IPS-20b (cell line): ENCODE data around the gene TMEM38A.
"Not testable (repeated sequence)": the region's sequence is repeated elsewhere in the genome, so short reads cannot be mapped to it uniquely, and the experiment has no call there.

ENCODE experiments used
- H3K27ac ChIP-seq: one replicate; pipeline ENCODE4 v1.5.1; 2013; ENCODE audit warnings: low read length
- H3K27me3 ChIP-seq: 2 replicates; pipeline ENCODE4 v1.6.1; 2013; ENCODE audit warnings: mild to moderate bottlenecking, low read length, inconsistent platforms; ENCODE audit not compliant: insufficient read depth
- H3K36me3 ChIP-seq: 2 replicates; pipeline ENCODE4 v1.6.1; 2013; ENCODE audit warnings: low read depth, mild to moderate bottlenecking, inconsistent platforms, low read length, moderate library complexity; ENCODE audit not compliant: insufficient read depth
- H3K4me1 ChIP-seq: 2 replicates; pipeline ENCODE4 v1.6.1; 2013; ENCODE audit warnings: mild to moderate bottlenecking, control low read depth, inconsistent platforms, low read length, moderate library complexity; ENCODE audit not compliant: insufficient read depth
- H3K4me3 ChIP-seq: 2 replicates; pipeline ENCODE4 v1.5.1; 2013; ENCODE audit warnings: mild to moderate bottlenecking, low read length, inconsistent platforms
- H3K9ac ChIP-seq: 2 replicates; pipeline ENCODE4 v1.6.1; 2013; ENCODE audit warnings: low read depth, mild to moderate bottlenecking, inconsistent platforms, low read length, moderate library complexity
- H3K9me3 ChIP-seq: 2 replicates; pipeline ENCODE4 v1.6.1; 2013; ENCODE audit warnings: mild to moderate bottlenecking, low read depth, low read length, inconsistent platforms; ENCODE audit not compliant: insufficient read depth

TMEM38A gene

GRCh38 chr19:16679811-16680210 lies 18.9 kb downstream of the TMEM38A start:
- no peaks in the 10 kb centered on the region for H3K9me3 ChIP-seq
- no peak overlapping the region for H3K4me3 ChIP-seq
- no peaks in the 10 kb centered on the region for H3K27me3 ChIP-seq
- no peak overlapping the region for H3K9ac ChIP-seq
- H3K27ac ChIP-seq, result no peak overlapping the region
- no peaks in the 10 kb centered on the region for H3K4me1 ChIP-seq
- peaks cover 24% of the 10 kb centered on the region for H3K36me3 ChIP-seq

- no peaks in the 10 kb centered on the region for H3K4me1 ChIP-seq
- no peaks in the 10 kb centered on the region for H3K9me3 ChIP-seq
- no peak overlapping the region for H3K27ac ChIP-seq
- H3K27me3 ChIP-seq, result no peaks in the 10 kb centered on the region
- H3K9ac ChIP-seq, result no peak overlapping the region
- peaks cover 24% of the 10 kb centered on the region for H3K36me3 ChIP-seq
- H3K4me3 ChIP-seq, result no peak overlapping the region
Measured at GRCh38 chr19:16682539-16682938, 21.6 kb downstream of the TMEM38A start.

GRCh38 chr19:16684216-16684615 lies 23.3 kb downstream of the TMEM38A start:
- Histone ChIP-seq H3K4me3 (no peak overlapping the region), H3K9ac (no peak overlapping the region), H3K4me1 (no peaks in the 10 kb centered on the region), H3K9me3 (no peaks in the 10 kb centered on the region), H3K27ac (no peak overlapping the region), H3K36me3 (peaks cover 24% of the 10 kb centered on the region), H3K27me3 (no peaks in the 10 kb centered on the region)

- Histone ChIP-seq H3K4me1 (no peaks in the 10 kb centered on the region), H3K27ac (no peak overlapping the region), H3K36me3 (no peaks in the 10 kb centered on the region), H3K27me3 (no peaks in the 10 kb centered on the region), H3K4me3 (no peak overlapping the region), H3K9me3 (no peaks in the 10 kb centered on the region), H3K9ac (no peak overlapping the region)
Measured at GRCh38 chr19:16688084-16688483, 27.1 kb downstream of the TMEM38A start.

GRCh38 chr19:16698914-16699313 lies 38.0 kb downstream of the TMEM38A start:
- no peaks in the 10 kb centered on the region for H3K36me3 ChIP-seq
- H3K4me3 ChIP-seq, result no peak overlapping the region
- H3K4me1 ChIP-seq, result no peaks in the 10 kb centered on the region
- H3K27me3 ChIP-seq, result no peaks in the 10 kb centered on the region
- H3K27ac ChIP-seq, result no peak overlapping the region
- no peak overlapping the region for H3K9ac ChIP-seq
- H3K9me3 ChIP-seq, result no peaks in the 10 kb centered on the region

GRCh38 chr19:16702123-16702522 lies 41.2 kb downstream of the TMEM38A start:
- Histone ChIP-seq H3K9me3 (no peaks in the 10 kb centered on the region), H3K27me3 (no peaks in the 10 kb centered on the region), H3K9ac (no peak overlapping the region), H3K27ac (no peak overlapping the region), H3K4me1 (no peaks in the 10 kb centered on the region), H3K36me3 (no peaks in the 10 kb centered on the region), H3K4me3 (no peak overlapping the region)

GRCh38 chr19:16703677-16704076 lies 42.7 kb downstream of the TMEM38A start:
- no peaks in the 10 kb centered on the region for H3K9me3 ChIP-seq
- no peaks in the 10 kb centered on the region for H3K36me3 ChIP-seq
- H3K27ac ChIP-seq, result no peak overlapping the region
- no peak overlapping the region for H3K9ac ChIP-seq
- no peak overlapping the region for H3K4me3 ChIP-seq
- no peaks in the 10 kb centered on the region for H3K27me3 ChIP-seq
- H3K4me1 ChIP-seq, result no peaks in the 10 kb centered on the region

- not testable (repeated sequence) for H3K9ac ChIP-seq, H3K9me3 ChIP-seq, H3K36me3 ChIP-seq, H3K4me3 ChIP-seq, H3K27me3 ChIP-seq, H3K4me1 ChIP-seq, H3K27ac ChIP-seq
Measured at GRCh38 chr19:16710870-16711269, 49.9 kb downstream of the TMEM38A start.

GRCh38 chr19:16712295-16712694 lies 51.4 kb downstream of the TMEM38A start:
- H3K9ac ChIP-seq, H3K4me3 ChIP-seq, H3K9me3 ChIP-seq, H3K4me1 ChIP-seq, H3K27ac ChIP-seq, H3K27me3 ChIP-seq, H3K36me3 ChIP-seq: not testable (repeated sequence)

GRCh38 chr19:16714702-16715287 lies 53.9 kb downstream of the TMEM38A start:
- Histone ChIP-seq H3K4me3 (no peak overlapping the region), H3K27ac (no peak overlapping the region), H3K9ac (no peak overlapping the region), H3K9me3 (no peaks in the 10 kb centered on the region), H3K27me3 (no peaks in the 10 kb centered on the region), H3K4me1 (no peaks in the 10 kb centered on the region), H3K36me3 (no peaks in the 10 kb centered on the region)

GRCh38 chr19:16715611-16716010 lies 54.7 kb downstream of the TMEM38A start:
- no peak overlapping the region for H3K27ac ChIP-seq
- no peaks in the 10 kb centered on the region for H3K4me1 ChIP-seq
- H3K36me3 ChIP-seq, result no peaks in the 10 kb centered on the region

GRCh38 chr19:16721051-16721450 lies 60.1 kb downstream of the TMEM38A start:
- Histone ChIP-seq H3K9ac (no peak overlapping the region), H3K27me3 (no peaks in the 10 kb centered on the region), H3K27ac (no peak overlapping the region), H3K9me3 (peaks cover 8% of the 10 kb centered on the region; the same call in 1 of the 2 replicates), H3K4me3 (no peak overlapping the region), H3K36me3 (no peaks in the 10 kb centered on the region), H3K4me1 (no peaks in the 10 kb centered on the region)

More at GRCh38 chr19:16715611-16716010, 54.7 kb downstream of the TMEM38A start:
- Histone ChIP-seq H3K9ac (no peak overlapping the region), H3K27me3 (no peaks in the 10 kb centered on the region), H3K9me3 (no peaks in the 10 kb centered on the region), H3K4me3 (no peak overlapping the region)
